Activated gamma-delta T cell treated with anti-CD3 and anti-CD28 coated beads, Interleukin-2, amount 50 U/mL, for 16 hours (primary cell): ENCODE measurements around the gene NAP1L5.
A peak's percentile ranks its signal among the peaks of the same experiment; 100 is the strongest.

Source experiments
- DNase-seq: peaks from one replicate; pipeline ENCODE4 v3.0.0-alpha.2; 2020; ENCODE audit warnings: low read depth

The NAP1L5 gene

DNA sequence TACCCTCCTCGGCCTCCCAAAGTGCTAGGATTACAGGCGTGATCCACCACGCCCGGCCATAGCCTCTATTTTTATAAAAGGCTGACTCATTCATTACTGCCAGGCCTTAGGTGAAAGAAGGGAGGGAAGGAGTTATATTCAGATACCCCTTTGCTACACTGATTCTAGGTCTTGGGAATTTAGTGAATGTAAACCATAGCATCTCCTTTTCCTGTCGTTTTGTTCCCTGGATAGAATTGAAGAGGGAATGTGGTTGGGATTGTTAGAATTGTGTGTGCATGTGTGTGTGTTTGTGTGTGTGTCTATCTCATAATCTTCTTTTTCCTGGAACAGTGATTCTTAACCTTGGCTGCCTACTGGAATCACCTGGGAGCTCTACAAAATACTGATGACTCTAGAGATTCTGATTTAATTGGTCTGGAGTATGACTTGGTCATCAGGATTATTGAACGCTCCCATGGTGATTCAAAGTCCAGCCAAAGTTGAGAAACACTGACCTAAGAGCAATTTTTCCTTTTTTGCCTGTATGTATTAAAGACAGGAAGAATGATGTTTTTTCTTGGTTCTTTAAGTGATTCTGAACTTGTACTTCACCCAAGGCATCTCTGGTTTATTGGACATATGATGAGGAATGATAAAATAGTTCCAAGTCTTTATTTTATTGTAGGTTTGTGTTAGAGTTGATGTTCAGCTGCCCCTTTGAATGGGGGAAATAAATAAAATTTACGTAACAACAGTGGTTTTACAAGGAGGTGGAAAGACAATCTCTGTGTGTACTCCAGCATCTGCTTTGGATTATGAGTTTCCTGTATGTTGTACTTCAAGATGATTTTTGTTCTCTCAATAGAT lies 37.0 kb downstream of the NAP1L5 start:
- no peak for DNase-seq

GRCh38 chr4:88659890-88660208 lies 37.8 kb downstream of the NAP1L5 start:
- no peak for DNase-seq

GRCh38 chr4:88659055-88659889 lies 38.4 kb downstream of the NAP1L5 start:
- DNase-seq: peak; percentile 5

- DNase-seq: no peak
Observed at GRCh38 chr4:88655226-88655625, 42.4 kb downstream of the NAP1L5 start.

- DNase-seq: no peak
Observed at GRCh38 chr4:88653371-88653946, 44.2 kb downstream of the NAP1L5 start.

GRCh38 chr4:88649716-88650115 lies 47.9 kb downstream of the NAP1L5 start:
- no peak for DNase-seq

- no peak for DNase-seq
Observed at GRCh38 chr4:88646528-88647280, 50.9 kb downstream of the NAP1L5 start.

DNA sequence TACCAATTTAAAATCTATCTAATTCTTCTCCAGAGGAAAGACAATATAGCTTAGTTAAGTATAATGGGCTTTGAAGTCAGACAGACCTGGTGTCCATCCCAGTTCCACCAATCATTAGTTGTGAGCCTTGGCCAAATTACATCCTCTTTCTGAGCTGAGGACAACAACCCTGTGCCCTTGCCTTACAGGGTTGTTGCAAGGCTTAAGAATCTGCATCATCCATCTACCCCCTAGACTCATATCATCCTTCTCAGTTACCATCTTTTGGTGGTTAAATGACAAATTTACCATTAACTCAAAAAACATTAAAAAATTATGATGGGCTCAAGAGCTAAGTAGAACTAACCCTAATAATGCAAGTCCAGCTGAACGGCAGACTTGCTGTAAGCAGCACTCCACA lies 51.6 kb downstream of the NAP1L5 start:
- DNase-seq: no peak
